ENCODE results near the gene ZMYND10. TPM values are rescaled to one million over a fixed set of nuclear protein-coding genes. Genes with fewer than 3 reads are reported as not detected.

Gene ZMYND10
- total and polyA plus RNA-seq, 9 of the 15 experiments (the other 6 are each of a cell fraction or from before 2014, with no cell fraction given): 0.20 to 2.8 (median 0.70) TPM

DNA sequence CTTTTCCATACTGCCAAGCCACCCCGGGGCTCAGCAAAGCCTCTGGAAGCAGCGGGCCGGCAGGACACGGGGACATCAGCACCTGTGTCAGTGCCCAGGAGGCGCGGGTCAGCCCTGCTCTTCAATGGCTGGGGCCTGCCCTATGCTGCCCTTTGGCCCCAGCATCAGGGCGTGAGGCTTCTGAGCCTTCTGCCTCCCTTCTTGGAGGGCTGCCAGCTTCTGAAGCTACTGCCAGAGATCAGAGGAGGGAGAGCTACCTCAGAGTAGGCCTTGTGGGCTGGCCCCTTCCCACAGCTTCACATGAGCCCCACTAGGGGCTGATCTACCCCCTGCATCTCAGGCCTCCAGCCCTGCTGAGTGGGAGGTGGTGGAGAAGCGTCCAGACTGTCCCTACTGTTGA lies 26.8 kb upstream of the ZMYND10 start:
- peak; percentile 69 for ATAC-seq
- peak; percentile 60 to 70 (median 66) for DNase-seq (ENCODE audit: extremely low read depth in 1 of 4, low spot score in 3 of 4)
- CTCF ChIA-PET (ENCODE audit: low intra/inter-chr PET ratio): no interaction called here
- Histone ChIP-seq H3K4me1 (replicated peaks in 1 of 2; ENCODE audit: control insufficient read depth in 2 of 2, insufficient read depth in 2 of 2, low read length in 2 of 2) (peaks cover 13 to 41% of the 10 kb centered on the region in 2 experiments; a peak in 4 of 5 replicates), H3K36me3 (ENCODE audit: control insufficient read depth, insufficient read depth, low read length) (no peaks in the 10 kb centered on the region), H3K4me2 (ENCODE audit: insufficient read depth, low read length) (no peak overlapping the region), H3K79me2 (ENCODE audit: control insufficient read depth, insufficient read depth, low read length) (no peaks in the 10 kb centered on the region), H3K4me3 (no peak overlapping the region), H3K9me1 (ENCODE audit: control insufficient read depth, insufficient read depth, low read length) (no peaks in the 10 kb centered on the region), H3K27me3 (ENCODE audit: control insufficient read depth in 2 of 2, insufficient read depth in 2 of 2, low read length in 2 of 2) (no peaks in the 10 kb centered on the region), H3K9me3 (replicated peaks; ENCODE audit: control insufficient read depth, insufficient read depth, low read depth, low read length) (no peaks in the 10 kb centered on the region), H2AFZ (ENCODE audit: low read depth, low read length) (no peak overlapping the region), H3K9ac (ENCODE audit: insufficient read depth in 1 of 2, low read depth in 2 of 2, low read length in 2 of 2) (peak overlapping the region in 1 of 2 experiments; percentile 71; a peak in 2 of 4 replicates), H4K20me1 (replicated peaks; ENCODE audit: control insufficient read depth, insufficient read depth, low read length) (no peaks in the 10 kb centered on the region), H3K27ac (ENCODE audit: extremely low read depth, low read depth, low read length) (no peak overlapping the region)
- TF ChIP-seq RFX5 (IDR thresholded peaks at IDR 0.05; ENCODE audit: low read depth, low read length) (no peak), NFIC (IDR thresholded peaks at IDR 0.05) (peak; percentile 85), ZBTB7A (IDR thresholded peaks at IDR 0.05; ENCODE audit: borderline replicate concordance, control insufficient read depth, low read depth, low read length) (0 out of 2 replicates have a peak, but pooled peaks have one; percentile 33), SNIP1 (IDR thresholded peaks at IDR 0.05; ENCODE audit: low read depth) (no peak), ZC3H11A (IDR thresholded peaks at IDR 0.05; ENCODE audit: low read depth, low read length) (no peak), GATAD2B (IDR thresholded peaks at IDR 0.05; ENCODE audit: borderline replicate concordance) (no peak)
- WGBS (ENCODE audit: insufficient coverage, low coverage, missing lambda C conversion rate): 6% methylated on average over 8 of the region's 8 CpGs
- POLR2A ChIA-PET: no interaction called here
- intact Hi-C loops (cut with micrococcal nuclease) (loop anchor here (5.0 kb wide), 1 partner anchor 170 kb away; no protein-coding TSS in a partner anchor), in situ Hi-C loops (cut with MboI) (no loop called here)
- no TSS peak for BruUV-seq (replicated peaks)
- peak; percentile 78 for FAIRE-seq

All from K562 (cell line).